Activated naive CD4-positive, alpha-beta T cell treated with anti-CD3 and anti-CD28 coated beads, Interleukin-2, amount 50 U/mL, for 16 hours (primary cell): Measurements from ENCODE around the gene MSH4.
"Not testable (repeated sequence)": the region's sequence is repeated elsewhere in the genome, so short reads cannot be mapped to it uniquely, and the experiment has no call there.

Experiments used
- DNase-seq: peaks from one replicate; pipeline ENCODE4 v3.0.0-alpha.2; 2020

The MSH4 gene

DNA sequence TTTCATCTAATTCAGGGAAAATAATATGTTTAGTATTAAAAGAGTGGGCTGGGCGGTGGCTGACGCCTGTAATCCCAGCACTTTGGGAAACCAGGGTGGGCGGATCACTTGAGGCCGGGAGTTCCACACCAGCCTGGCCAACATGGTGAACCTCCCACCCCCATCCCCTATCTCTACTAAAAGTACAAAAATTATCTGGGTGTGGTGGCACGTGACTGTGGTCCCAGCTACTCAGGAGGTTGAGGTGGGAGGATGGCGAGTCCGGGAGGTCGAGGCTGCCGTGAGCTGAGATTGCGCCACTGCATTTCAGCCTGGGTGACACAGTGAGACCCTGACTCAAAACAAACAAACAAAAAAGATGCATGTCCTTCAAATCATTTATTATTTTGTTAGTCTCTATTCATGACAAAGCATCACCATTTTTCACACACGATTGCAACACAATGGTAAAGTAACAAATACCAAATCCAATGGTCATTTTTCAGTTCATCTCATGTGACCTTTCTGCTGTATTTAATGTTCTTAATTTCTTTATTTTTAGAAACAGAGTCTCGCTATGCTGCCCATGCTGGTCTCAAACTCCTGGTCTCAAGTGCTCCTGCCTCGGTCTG is 1.0 kb downstream of the MSH4 start:
- DNase-seq = no peak

DNA sequence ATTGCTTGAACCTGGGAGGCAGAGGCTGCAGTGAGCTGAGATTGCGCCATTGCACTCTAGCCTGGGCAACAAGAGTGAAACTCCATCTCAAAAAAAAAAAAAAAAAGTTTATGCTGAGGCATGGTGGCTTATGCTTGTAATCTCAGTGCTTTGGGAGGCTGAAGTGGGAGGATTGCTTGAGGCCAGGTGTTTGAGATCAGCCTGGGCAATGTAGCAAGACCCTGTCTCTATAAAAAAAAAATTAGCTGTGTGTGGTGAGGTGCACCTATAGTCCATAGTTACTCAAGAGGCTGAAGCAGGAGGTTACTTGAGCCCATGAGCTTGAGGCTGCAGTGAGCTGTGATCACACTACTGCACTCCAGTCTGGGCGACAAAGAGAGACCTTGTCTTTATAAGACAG is 4.8 kb downstream of the MSH4 start:
- DNase-seq = not testable (repeated sequence)

DNA sequence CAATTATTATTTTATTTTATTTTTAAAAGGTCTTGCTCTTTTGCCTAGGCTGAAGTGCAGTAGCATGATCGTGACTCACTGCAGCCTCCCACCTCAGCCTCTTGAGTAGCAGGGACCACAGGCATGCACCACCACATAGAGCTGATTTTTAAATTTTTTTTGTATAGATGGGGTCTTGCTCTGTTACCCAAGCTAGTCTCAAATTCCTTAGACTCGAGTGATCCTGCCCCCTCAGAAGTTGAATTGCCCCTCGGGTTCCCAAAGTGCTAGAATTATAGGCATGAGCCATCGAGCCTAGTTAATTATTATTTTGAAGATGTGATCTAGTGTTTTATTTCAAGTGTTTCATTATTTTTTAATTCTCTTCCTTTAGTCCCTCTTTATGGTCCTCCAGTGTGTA is 12.2 kb downstream of the MSH4 start:
- no peak for DNase-seq

DNA sequence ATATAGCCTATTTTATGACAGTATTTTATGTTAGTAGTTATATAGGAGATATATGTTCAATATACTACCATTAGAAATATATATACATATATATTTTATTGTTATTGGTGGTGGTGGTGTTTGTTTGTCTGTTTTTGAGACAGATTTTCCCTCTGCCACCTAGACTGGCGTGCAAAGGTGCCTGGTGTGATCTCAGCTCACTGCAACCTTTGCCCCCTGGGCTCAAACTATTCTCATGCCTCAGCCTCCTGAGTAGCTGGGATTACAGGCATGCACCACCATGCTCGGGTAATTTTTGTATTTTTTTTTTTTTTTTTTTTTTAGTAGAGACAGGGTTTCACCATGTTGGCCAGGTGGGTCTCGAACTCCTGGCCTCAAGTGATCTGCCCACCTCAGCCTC is 13.4 kb downstream of the MSH4 start:
- not testable (repeated sequence) for DNase-seq

DNA sequence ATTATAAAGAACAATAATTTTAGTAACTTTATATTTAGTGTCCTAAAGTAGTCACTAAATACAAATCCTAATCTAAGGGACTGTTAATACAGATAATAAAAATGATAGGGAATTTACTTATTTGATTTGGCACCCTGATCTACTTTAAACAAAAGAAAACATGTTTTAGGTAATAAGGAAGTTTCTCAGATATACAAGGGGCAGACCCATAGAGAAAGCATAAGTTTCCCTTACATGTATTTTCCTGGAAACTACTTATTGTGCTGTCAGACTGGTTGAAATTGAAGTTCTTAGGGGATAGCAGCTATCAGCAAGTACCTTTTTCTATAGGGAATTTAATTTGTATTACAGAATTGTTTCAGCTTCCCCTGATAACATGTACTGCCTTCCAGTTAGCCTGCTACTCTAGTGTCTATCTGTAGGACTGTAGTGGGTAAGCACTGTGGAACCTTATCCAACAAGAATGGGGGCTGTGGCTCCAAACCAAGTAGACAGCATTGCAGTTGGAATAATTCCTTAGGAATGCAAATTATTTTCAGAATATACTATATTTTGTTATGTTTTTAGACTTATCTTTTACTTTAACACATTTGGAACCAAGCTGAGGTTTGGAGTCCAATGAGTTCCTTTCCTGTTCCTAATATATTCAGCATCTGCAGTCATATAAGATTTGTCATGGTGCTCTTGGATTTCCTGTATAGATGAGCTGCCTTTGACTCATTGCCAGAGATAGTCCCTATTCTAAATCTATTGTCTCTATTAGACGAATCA is 14.7 kb downstream of the MSH4 start:
- DNase-seq = no peak

DNA sequence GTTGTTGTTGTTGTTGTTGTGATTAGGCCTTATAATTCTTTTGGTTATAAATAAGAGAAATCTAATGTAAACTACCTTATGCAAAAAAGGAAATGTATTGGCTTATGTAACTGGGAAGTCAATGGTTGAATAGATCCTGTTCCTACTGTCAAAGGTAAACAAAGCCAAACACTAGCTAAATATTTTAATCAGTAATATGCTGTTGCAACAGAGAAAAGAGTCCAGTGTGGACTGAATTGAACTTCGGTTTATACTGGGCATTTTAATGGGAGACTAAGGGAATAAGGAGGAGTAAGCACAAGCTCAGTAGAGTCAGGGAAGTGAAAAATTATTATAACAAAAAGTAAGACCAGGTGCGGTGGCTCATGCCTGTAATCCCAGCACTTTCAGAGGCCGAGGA is 15.4 kb downstream of the MSH4 start:
- no peak for DNase-seq

DNA sequence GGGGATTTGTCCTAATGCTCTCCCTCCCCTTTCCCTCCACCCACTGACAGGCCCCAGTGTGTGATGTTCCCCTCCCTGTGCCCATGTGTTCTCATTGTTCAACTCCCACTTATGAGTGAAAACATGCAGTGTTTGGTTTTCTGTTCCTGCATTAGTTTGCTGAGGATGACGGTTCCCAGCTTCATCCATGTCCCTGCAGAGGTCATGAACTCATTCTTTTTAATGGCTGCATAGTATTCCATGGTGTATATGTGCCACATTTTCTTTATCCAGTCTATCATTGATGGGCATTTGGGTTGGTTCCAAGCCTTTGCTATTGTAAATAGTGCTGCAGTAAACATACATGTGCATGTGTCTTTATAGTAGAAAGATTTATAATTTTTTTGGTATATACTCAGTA is 26.9 kb downstream of the MSH4 start:
- DNase-seq = not testable (repeated sequence)

DNA sequence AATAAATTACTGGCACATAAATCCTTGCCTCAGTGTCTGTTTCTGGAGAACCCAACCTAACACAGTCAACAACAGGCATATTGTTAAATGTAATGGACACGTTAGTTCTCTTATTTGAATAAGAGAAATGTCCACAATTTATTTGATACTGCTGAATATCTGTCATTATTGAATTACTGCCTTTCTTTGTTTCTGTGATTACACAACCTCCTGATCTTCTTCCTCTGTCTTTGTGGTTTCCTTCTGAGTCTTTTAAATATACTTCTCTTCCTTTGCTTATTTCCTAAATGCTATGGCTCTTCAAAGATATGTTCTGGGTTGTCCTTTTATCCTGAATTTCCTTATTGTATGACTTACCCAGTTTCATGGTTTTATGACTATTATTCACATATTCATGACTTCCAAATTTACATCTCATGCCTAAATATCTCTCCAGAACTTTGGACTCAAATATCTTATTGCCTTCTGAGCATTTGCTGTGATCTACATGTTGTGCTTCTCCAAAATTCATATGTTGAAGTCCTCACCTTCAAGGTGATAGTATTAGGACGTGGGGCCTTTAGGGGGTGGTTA is 39.9 kb downstream of the MSH4 start:
- DNase-seq = no peak

DNA sequence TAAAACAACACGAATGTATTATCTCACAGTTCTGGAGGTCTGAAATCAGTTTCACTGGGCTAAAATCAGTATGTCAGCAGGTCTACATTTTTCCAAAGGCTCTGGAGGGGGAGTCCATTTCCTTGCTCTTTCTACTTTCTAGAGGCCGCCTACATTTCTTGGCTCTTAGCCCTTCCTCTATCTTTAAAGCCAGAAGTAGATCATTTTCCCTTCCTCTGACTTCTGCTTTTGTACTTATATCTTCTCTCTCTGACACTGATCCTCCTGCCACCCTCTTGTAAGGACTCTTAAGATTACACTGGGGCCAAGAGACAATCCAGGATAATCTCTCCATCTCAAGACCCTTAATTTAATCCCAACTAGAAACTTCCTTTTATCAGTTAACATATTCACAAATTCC is 41.4 kb downstream of the MSH4 start:
- no peak for DNase-seq

DNA sequence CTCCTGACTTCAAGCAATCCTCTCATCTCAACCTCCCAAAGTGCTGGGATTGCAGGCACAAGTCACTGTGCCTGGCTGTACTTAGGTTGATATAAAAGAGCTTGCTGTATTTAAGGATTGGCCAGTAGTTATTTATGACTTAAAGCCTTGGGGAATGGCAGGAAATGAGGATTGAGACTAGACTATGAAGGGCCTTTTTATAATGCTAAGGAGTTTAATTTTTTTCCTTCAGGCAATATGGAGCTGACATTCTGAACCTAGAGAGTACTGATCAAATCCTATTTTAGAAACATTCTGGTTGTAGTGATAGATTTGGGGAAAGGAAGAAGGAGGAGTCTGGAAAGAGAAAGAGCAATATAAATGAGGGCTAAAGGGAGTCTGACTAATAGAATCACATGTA is 44.7 kb downstream of the MSH4 start:
- no peak for DNase-seq

DNA sequence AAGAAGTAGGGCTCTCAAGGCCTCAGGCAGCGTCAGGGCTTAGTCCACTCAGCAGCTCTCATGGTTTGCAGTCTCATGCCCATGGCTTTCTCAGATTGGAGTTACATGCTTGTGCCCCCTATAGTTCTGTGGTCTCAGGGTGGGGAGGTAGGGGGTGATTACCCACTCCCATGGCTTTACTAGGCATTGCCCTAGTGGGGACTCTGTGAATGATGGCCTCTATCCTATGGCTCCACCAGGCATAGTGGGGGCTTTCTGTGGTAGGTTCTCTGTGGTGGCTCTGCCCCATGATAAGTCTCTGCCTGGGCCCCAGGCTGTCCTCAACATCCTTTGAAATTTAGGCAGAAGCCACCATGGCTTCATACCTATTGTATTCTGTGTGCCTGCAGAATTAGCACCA is 48.9 kb downstream of the MSH4 start:
- DNase-seq = no peak

DNA sequence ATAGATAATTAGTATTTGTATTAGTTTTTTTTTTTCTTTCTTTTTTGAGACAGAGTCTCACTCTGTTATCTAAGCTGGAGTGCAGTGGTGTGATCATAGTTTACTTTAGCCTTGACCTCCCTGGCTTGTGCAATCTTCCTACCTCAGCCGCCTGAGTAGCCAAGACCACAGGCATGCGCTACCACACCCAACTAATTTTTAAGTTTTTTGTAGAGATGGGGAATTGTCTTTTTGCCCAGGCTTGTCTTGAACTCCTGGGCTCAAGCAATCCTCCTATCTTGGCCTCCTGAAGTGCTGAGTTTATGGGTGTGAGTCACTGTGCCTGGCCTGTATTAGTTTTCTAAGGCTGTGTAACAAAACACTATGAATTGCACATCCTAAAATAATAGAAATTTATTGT is 58.3 kb downstream of the MSH4 start:
- DNase-seq = no peak

DNA sequence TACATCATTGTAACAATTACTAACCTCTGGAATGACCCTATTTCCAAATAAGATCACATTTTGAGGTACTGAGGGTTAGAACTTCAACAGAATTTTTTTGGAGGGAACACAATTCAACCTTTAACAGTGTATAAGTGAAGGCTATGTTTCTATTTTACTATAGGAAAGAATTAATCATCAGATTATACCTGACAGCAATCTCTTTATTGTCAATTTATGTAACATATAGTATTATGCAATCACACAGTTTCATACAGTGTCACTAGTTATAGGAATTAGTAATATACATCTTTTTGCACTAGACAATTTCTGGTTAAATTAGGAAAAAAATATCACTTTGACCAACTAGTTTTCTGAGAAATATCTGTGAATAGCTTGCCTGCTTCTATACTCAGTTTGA is 59.1 kb downstream of the MSH4 start:
- no peak for DNase-seq

DNA sequence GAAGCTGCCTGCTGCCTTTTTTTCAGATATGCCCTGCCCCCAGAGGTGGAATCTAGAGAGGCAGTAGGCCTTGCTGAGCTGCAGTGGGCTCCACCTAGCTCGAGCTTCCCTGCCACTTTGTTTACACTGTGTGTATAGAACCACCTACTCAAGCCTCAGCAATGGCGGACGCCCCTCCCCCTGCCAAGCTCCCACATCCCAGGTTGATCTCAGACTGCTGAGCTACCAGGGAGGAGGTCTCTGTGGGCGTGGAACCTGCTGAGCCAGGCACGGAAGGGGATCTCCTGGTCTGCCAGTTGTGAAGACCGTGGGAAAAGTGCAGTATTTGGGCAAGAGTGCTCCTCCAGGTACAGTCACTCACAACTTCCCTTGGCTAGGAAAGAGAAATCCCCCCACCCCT is 65.1 kb downstream of the MSH4 start:
- no peak for DNase-seq

DNA sequence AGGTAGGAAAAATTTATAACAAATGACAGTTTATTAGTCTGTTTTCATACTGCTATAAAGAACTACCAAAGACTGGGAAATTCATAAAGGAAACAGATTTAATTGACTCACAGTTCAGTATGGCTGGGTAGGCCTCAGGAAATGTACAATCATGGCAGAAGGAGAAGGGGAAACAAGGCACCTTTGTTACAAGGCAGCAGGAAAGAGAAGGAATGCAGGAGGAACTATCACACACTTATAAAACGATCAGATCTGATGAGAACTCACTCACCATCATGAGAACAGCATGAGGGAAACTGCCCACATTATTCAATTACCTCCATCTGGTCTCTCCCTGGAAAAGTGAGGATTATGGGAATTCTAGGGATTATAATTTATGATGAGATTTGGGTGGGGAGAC is 74.3 kb downstream of the MSH4 start:
- no peak for DNase-seq

DNA sequence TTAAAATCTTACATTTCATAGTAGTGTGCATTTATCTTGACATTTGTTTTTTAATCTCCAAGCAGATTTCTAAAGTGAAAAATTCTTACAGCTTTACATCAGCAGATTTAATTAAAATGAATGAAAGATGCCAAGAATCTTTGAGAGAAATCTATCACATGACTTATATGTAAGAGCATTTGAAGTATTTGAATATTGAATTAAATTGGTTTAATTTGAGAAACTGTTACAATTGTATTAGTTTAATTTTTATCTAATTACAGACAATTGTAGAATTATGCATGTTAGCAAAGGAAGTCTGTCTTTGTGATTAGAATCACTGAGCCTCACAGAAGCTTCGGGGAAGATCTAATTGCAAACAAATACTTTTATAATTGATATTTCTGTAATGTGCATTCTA is 83.3 kb downstream of the MSH4 start:
- no peak for DNase-seq

DNA sequence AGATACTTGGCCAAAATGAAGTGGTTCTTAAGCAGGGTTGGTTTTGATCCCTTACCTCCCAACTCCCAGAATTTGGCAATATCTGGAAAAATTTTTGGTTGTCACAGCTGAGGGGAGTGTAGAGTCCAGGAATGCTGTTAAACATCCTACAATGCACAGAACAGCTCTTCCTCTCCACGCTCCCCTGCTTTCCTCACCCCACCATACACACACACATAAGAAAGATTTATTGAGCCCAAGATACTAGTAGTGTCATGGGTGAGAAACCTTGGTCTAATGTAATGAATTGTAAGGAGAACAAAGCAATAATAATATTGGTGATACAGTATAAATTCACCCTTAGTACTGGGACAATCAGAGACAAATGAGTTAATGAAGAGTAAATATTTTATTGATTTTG is 87.8 kb downstream of the MSH4 start:
- DNase-seq = no peak

DNA sequence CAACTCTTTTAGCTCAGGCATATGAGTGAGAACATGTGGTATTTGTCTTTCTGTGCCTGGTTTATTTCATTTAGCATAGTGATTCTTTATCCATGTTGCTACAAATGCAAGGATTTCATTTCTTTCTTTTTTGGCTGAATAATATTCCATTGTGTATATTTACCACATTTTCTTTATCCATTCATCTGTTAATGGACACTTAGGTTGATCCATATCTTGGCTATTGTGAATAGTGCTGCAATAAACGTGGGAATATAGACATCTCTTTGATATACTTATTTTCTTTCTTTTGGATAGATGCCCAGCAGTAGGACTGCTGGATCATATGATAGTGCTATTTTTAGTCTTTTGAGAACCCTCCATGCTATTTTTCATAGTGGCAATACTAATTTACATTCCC is 104.7 kb downstream of the MSH4 start:
- no peak for DNase-seq

DNA sequence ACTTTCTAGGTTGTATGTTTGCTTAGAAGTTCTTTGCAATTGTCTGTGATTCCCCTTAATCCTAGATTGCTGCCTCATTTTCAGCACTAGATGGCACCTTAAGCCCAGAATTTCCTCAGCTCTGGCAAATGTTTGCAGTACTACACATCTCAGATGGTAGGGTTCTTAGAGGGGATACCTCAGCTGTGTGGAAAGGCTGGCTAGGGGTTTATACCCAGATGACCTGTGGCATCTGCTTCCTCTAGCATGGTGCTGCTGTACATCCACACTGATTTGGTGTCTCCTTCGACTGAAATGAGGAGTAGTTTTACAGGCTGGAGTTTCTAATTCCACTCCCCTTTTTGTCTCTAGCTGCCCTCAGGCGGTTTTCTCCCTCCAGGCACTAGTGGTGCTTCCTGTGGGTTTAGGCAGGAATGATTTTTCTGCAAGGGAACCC is 112.1 kb downstream of the MSH4 start:
- DNase-seq = no peak

DNA sequence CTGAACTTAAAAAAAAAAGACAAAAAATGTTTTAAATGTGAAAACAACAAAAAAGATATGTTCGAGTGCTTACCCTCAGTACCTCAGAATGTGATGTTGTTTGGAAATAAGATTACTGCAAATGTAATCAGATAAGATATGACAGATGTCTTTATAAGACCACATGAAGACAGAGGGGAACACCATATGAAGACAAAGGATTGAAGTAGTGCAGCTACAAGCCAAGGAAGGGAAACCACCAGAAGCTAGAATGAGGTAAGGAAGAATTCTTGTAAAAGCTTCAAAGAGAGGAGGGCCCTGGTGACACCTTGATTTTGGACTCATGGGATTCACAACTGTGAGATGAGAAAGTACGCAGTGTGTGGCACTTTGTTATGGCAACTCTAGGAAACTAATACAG is 120.2 kb downstream of the MSH4 start:
- DNase-seq = no peak

DNA sequence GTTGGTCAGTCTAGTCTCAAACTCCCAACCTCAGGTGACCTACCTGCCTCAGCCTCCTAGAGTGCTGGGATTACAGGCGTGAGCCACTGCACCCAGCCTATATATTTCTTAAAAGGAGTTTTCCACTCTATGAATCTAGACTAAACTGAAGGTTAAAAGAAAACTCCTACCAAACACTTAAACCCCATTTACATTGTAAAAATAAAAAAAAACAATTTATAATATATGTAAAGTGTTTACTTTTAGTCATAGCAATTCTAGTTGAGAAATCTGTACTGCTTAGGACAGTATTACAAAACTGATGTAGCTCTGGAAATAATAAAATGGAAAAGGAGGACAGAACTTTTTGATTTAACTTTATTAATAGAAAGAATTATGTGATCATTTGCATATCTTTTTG is 126.0 kb downstream of the MSH4 start:
- DNase-seq = no peak

DNA sequence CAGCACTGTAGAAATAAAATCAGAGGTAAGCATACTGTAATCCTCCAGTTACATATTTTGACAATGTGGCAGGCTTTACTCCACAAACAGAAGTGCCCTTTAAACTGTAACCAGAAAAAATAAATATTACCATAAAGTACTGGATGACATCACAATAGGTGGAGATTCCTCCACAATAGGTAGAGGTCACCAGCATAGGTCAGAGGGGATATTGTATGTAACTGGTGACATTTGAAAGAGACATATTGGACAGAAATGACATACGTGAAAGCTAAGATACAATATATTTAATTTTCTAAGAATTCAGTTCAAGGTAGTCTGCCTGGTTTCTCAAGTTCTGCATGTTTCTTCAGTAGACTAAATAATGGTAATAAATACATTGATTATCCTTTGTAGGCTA is 135.6 kb downstream of the MSH4 start, which contains the start of gene ASB17:
TSS of gene ASB17 (minus strand) at position 101 of the 400 bp plus-strand sequence. CDS start 113 bp downstream, outside the sequence.
- DNase-seq = no peak

DNA sequence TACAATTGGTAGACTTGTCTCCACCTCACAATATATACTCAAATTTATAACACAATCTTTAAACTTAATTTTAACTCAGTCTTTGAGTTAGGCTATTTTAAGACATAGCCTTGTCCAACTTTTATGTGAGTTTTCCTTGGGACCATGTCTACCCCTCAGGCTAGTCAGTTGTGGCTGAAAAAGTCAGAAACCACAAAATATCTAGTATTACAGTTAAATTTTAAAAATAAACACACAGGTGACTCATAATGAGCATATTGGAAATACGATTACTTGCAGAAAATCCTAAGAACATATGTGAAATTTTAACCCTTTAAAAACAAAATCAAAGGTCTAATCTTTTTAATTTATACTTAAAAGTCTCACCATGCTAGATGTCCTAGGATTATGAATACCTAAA is 140.4 kb downstream of the MSH4 start:
- DNase-seq = no peak

DNA sequence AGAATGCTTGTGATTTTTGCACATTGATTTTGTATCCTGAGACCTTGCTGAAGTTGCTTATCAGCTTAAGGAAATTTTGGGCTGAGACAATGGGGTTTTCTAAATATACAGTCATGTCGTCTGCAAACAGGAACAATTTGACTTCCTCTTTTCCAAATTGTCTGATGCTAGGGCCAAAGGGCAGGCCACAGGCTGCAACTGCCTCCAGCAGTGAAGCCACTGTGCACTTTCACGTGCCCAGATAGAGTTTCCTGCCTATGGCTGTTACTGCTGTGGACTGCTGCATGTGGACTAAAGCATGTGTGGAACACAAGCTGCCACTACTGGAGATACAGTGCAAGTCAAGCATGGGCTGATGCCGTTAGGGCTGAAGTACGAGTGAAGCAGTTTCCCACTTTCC is 146.4 kb downstream of the MSH4 start:
- not testable (repeated sequence) for DNase-seq

DNA sequence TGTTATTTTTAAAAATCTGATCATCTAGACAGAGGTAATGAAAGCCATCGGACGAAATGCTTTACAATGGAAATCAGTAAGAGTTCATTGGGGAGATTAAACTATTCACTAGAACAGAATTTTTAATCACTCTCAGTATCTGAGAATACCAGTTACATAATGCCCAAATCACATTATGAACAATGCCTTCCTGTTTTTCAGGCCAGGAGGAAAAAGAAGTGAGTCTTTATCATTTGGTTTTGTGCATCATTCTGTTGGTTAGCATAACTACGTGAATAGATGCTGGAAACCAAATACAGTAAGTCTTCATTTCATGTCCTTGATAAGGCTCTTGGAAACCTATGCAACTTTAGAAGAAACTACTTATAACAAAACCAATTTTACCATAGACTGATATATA is 153.5 kb downstream of the MSH4 start:
- no peak for DNase-seq
